HUDEP-2 (cell line): ENCODE results near the gene XYLT1.

Source experiments
- DNase-seq, 76 experiments: peaks; one replicate each; lab custom pipeline; 2025; ENCODE audit not compliant: unreplicated experiment in 76 of 76; lab: John Stamatoyannopoulos, UW

The XYLT1 gene

GRCh38 chr16:17362183-17362582 is 108.6 kb downstream of the XYLT1 start:
- DNase-seq: no peak

- no peak for DNase-seq
These were observed 110.1 kb downstream of the XYLT1 start for GRCh38 chr16:17360693-17361122.

GRCh38 chr16:17359788-17360390 is 110.9 kb downstream of the XYLT1 start:
- DNase-seq: no peak

- no peak for DNase-seq
These were observed 111.9 kb downstream of the XYLT1 start for GRCh38 chr16:17358846-17359245.

DNA sequence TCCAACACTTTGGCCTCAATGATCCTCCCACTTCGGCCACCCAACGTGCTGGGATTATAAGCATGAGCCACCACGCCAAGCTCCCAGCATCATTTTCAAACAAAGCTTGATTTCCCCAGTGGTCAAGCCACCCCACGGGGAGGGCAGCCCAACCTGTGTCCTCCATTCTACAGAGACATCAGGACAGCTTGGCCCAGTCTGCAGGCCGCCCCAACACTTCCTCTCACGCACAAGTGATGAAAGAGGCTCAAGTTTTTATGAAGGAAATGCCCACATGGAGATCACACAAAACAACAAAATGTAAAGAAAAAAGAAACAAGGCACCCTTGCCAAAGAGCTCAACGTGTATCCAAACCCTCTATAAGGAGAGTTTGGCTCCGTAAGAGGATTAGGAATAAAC is 112.4 kb downstream of the XYLT1 start:
- no peak for DNase-seq

DNA sequence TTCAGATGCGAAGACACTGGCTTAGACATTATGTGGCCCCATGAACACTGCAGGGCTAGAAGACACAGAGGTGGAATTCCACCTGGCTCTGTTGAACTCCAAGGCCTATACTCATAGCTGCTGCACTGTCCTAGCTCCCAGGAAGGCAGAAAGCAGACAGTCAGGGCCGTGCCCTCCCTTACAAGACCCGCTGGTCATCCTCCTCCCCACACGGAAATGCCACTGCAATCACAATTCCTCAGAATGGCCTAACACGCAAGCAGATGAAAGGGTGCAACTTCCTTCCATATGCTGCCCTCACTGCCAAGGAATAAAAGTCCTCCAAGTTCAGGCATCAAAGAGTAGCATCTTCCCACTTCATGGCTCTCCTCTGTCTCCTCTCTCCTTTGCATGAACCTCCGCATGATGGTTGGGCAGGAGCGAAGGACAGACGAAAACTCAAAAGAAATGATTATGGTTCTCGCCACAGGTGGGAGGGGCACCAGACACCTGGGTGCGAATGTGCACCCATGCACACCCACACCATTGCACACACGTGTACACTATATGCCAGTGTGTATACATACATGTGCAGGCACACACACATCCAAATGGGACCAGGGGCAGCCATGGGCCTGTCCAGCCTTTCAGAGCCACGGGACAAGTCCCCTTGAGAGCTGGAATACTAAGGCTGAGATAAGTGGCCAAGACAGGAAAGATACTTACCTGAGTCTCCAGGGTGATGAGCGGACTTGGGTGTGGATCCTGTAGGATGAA is 113.3 kb downstream of the XYLT1 start:
- no peak for DNase-seq

- DNase-seq: no peak
These were observed 114.4 kb downstream of the XYLT1 start for GRCh38 chr16:17356243-17356933.

DNA sequence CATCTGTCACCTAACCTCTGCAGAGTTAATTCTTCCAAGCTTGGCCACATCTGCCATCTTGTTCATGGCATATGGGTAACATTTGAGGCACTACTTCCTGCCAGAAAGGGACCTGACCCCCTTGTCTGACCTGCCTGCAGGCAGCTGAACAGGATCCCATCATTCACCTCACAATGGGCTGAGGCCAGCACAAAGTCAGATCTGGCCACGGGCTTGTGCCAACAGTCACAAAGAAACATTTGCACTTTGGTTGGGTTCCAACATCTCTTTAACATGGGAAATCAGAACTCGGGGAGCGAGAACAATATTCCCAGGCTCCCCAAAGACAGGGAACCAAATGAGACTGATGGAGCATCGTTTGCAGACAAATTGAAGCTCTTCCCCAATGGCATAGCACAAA is 116.1 kb downstream of the XYLT1 start:
- no peak for DNase-seq

GRCh38 chr16:17354141-17354601 is 116.6 kb downstream of the XYLT1 start:
- DNase-seq: no peak

DNA sequence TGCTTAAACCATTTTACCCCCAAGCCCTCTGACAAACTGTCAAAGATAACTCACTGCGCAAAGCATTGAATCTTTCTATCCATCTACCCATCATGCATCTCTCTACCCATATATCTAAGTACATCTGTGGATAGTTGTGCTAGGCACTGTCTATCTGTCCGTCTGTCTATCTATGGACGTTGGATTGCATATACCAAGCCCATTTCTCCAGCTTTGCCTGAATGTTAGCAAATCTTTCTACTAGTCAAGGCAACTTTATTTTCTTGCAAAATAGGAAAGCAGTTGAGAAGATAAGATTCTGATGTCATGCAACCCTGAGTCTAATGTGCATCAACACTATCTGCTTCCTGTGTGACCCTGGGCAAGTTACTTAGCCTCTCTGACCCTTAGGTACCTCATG is 117.2 kb downstream of the XYLT1 start:
- DNase-seq: no peak

GRCh38 chr16:17351441-17352035 is 119.2 kb downstream of the XYLT1 start:
- no peak for DNase-seq

DNA sequence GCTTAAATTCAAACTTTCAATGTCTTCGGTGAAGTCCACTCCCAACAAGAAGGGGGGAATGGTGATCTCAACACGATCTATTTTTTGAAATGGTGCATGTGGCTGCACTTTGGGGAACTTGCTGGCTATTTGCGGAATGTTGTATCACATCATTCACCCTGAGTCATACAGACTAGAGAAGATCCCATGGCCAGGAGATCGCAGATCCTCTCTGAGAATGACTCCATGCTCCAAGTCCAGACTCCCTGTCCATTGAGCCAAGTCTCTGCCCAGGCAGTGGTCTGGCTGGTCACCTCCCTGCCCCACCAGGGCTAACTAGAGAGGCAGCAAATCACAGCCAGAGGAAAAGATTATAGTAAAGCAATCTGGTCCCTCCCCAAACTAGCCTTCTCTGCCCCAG is 120.6 kb downstream of the XYLT1 start:
- no peak for DNase-seq

DNA sequence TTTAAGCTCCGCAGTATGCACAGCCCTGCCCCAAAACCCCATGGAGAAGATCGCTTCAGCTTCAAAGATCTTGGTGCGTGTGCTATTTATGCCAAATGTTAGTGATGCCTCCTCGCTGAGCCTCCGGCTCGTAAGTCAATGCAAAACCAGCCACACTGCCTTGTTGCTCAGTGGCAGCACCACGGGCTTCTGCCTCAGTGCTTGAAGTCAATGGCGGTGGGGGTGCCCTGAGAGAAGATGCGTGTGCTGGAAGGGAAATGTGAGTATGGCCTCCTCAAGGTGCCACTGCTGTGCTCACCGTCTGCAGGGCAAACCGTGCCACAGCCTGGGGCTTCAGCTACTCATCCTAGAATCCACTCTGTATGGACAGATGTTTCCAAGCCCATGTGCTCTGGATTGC is 121.9 kb downstream of the XYLT1 start:
- DNase-seq: no peak

GRCh38 chr16:17348042-17348783 is 122.5 kb downstream of the XYLT1 start:
- DNase-seq: no peak

DNA sequence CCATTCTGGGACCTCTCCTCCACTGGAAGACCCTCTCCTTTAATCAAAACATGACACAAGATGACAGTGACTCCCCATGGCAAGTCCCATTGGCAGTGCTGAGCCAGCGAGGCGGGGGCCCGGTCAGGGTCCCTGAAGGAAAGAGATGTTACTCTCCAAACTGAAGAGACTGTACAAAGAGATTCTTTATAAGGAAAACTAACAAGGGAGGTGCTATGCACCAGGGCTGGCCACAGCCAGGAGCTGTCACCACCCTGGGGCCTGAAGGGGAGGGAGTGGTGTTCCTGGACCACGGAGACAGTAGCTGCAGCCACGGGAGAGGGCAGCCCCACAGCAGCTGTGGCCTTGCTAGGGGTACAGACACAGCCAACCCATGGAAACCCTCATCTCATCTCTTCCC is 123.1 kb downstream of the XYLT1 start:
- no peak for DNase-seq

DNA sequence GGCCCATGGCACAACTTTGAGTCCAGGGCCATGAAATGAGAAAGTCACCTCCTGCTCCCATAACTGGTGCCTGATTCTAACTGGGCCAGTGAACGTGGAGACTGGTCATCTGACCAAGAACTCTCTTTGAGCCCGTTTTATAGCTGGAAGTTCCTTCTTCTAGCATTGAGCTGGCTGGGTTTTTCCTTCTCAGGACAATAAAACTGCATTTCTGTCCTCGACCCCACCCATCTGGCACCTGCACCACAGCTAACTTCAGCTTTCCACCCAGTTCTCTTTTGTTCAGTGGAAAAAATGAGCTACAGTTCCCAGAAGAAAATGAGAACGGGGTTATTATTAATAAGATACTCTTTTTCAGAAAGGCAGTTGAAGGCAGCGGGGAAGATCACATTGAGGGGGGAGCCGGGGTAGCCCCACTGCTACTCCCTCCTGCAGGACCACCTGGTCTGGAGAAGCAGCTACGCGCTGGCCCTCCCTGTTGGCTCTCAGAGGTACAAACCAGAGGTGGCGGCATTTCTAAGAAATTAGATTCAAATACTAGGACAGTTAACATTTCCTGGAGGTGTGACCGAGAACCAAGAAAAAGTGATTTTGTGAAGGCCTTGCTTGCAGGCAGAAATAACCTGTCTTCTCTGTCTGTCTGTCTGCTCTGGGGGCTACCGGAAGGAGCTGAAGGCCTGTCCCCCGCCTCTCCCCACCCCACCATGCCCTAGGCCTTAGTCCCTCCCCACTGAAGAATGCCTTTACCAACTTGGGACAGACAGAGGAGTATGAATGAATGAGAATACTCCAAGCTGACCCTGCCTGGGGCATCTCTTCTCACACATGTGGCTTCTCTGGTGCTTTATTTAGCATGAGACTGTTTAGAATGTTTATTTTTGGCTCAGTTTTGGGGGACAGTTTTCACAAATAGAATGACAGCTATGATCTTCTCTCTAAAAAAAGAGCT is 123.9 kb downstream of the XYLT1 start:
- no peak for DNase-seq

DNA sequence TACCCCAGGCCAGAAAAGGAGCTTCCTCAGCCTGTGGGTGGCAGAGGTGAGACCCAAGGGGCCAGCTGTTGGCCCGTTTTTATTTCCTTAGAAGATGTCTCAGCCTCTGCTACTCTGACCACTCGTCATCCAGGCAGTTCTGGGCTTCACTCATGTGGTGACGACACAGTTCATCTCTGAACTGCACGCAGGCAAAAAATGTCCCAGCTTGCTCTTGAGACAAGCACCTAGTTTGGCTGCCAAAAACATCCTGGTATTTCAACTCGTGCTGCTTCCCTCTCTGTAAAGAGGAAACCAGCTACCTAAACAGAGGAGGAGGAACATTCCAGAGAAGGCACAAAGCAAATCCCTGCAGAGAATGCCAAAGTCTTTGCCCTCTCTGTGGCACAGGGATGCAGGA is 125.7 kb downstream of the XYLT1 start:
- DNase-seq: no peak

DNA sequence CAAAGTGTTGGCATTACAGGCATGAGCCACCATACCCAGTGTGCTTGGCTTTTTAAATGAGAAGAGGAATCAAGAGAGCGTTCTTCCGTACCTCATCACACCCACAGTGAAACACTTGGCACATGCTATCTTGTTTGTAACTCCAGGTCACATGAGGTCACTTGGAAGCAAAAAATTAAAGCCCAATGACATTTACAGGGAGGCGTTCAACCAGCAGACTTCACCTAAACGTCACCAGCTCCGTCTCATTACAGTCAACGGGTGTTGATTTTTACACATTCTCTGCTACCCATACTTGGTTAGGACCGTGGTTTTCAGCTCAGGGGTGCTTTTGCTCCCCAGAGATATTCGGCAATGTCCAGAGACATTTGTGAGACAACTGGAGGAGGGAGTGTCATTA is 127.0 kb downstream of the XYLT1 start:
- DNase-seq: no peak

GRCh38 chr16:17343028-17343427 is 127.7 kb downstream of the XYLT1 start:
- no peak for DNase-seq

DNA sequence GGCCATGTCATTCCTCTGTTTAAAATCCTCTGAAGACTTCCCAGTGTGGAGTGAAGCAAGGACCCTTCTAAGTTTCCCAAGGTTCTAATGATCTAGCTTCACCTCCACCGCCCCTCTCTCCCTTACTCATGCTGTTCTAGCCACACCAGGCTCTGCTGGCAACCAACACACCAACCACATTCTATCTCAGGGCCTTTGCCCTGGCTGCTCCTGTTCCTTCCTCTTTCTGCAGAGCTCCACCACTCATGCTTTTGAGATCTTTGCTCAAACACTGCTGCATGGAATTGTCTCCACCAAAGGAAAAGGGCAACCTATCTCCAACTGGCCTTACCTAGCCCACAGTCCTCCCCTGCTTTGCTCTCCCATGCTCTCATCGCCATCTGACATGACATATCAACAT is 128.7 kb downstream of the XYLT1 start:
- DNase-seq: no peak
